Prostate gland (tissue), 2 donors: ENCODE data around the gene CNTNAP2.

Experiments
- CTCF ChIP-seq, 4 experiments: fragments of 200-600 bp in 2 of 4; fragments of 450-650 bp in 2 of 4; sonication (generic) in 2 of 4; IDR thresholded peaks; 1 replicate in 3 of 4; 2 replicates in 1 of 4; pipeline ENCODE4 v1.5.1; 2016 to 2019; ENCODE audit warnings: antibody characterized with exemption in 4 of 4, mild to moderate bottlenecking in 2 of 4, moderate library complexity in 2 of 4
- POLR2A ChIP-seq: fragments of 450-650 bp; IDR thresholded peaks from one replicate; pipeline ENCODE4 v1.6.1; 2016; ENCODE audit warnings: antibody characterized with exemption, mild to moderate bottlenecking
- POLR2AphosphoS5 ChIP-seq: sonication (generic); formaldehyde crosslinking; IDR thresholded peaks from one replicate; pipeline ENCODE4 v1.6.1; 2017; ENCODE audit warnings: antibody characterized with exemption

GRCh38 chr7:148337995-148338747 is 2221.6 kb downstream of the CNTNAP2 start:
- TF ChIP-seq CTCF (IDR thresholded peaks at IDR 0.05) (no peak), POLR2A (no peak), POLR2AphosphoS5 (no peak)
